HUES48 (cell line): ENCODE measurements around the gene CST9.

Experiments used
- H3K27ac ChIP-seq: one replicate; pipeline ENCODE4 v1.7.0; 2013; ENCODE audit warnings: low read depth, low read length, inconsistent platforms
- H3K27me3 ChIP-seq: 2 replicates; pipeline ENCODE4 v1.6.1; 2013; ENCODE audit warnings: mild to moderate bottlenecking, low read length; ENCODE audit not compliant: control insufficient read depth, insufficient read depth
- H3K36me3 ChIP-seq: 2 replicates; pipeline ENCODE4 v1.6.1; 2013; ENCODE audit warnings: low read length; ENCODE audit not compliant: control insufficient read depth, insufficient read depth
- H3K4me1 ChIP-seq: 2 replicates; pipeline ENCODE4 v1.6.1; 2013; ENCODE audit warnings: mild to moderate bottlenecking, low read length; ENCODE audit not compliant: control insufficient read depth, insufficient read depth
- H3K4me3 ChIP-seq: 2 replicates; pipeline ENCODE4 v1.5.1; 2013; ENCODE audit warnings: mild to moderate bottlenecking, low read depth, low read length
- H3K9ac ChIP-seq: 2 replicates; pipeline ENCODE4 v1.6.1; 2013; ENCODE audit warnings: mild to moderate bottlenecking, low read depth, low read length, moderate library complexity
- H3K9me3 ChIP-seq: 2 replicates; pipeline ENCODE4 v1.6.1; 2013; ENCODE audit warnings: low read length; ENCODE audit not compliant: control insufficient read depth, insufficient read depth

Gene CST9

GRCh38 chr20:23646106-23646873 is 40.6 kb upstream of the CST9 start:
- Histone ChIP-seq H3K36me3 (no peaks in the 10 kb centered on the region), H3K9me3 (no peaks in the 10 kb centered on the region), H3K27me3 (no peaks in the 10 kb centered on the region), H3K27ac (no peak overlapping the region), H3K4me3 (no peak overlapping the region), H3K4me1 (peaks cover 3% of the 10 kb centered on the region; the same call in 1 of the 2 replicates), H3K9ac (no peak overlapping the region)

GRCh38 chr20:23645575-23645974 is 39.9 kb upstream of the CST9 start:
- no peaks in the 10 kb centered on the region for H3K9me3 ChIP-seq
- no peaks in the 10 kb centered on the region for H3K36me3 ChIP-seq
- H3K27ac ChIP-seq: no peak overlapping the region
- peaks cover 3% of the 10 kb centered on the region; the same call in 1 of the 2 replicates for H3K4me1 ChIP-seq
- H3K4me3 ChIP-seq: no peak overlapping the region
- H3K27me3 ChIP-seq: no peaks in the 10 kb centered on the region
- H3K9ac ChIP-seq: no peak overlapping the region

GRCh38 chr20:23644164-23644563 is 38.4 kb upstream of the CST9 start:
- H3K9ac ChIP-seq: no peak overlapping the region
- H3K27ac ChIP-seq: no peak overlapping the region
- no peaks in the 10 kb centered on the region for H3K36me3 ChIP-seq
- peaks cover 3% of the 10 kb centered on the region; the same call in 1 of the 2 replicates for H3K4me1 ChIP-seq
- no peak overlapping the region for H3K4me3 ChIP-seq
- H3K9me3 ChIP-seq: no peaks in the 10 kb centered on the region
- H3K27me3 ChIP-seq: no peaks in the 10 kb centered on the region

DNA sequence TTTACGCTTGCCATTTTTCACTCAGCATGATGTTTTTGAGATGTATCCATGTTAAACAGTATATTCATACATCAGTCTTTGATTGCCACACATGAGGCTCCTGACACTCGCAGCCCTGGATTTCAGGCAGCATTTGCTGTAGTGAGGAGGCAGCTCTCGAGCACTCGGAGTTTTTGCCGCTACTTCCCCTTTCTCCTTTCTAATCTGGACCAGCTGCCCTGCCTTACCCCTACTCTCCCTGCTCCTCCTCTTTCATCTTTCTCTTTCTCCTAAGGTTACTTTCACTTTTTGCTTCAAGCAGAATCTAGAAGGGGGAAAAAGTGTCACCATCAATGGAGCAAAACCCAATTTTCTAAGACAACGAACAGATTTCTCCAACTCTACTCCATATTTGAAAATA is 37.9 kb upstream of the CST9 start:
- Histone ChIP-seq H3K4me3 (no peak overlapping the region), H3K27ac (no peak overlapping the region), H3K27me3 (no peaks in the 10 kb centered on the region), H3K9me3 (no peaks in the 10 kb centered on the region), H3K9ac (no peak overlapping the region), H3K4me1 (peaks cover 3% of the 10 kb centered on the region; the same call in 1 of the 2 replicates), H3K36me3 (no peaks in the 10 kb centered on the region)

- Histone ChIP-seq H3K36me3 (no peaks in the 10 kb centered on the region), H3K27ac (no peak overlapping the region), H3K27me3 (no peaks in the 10 kb centered on the region), H3K4me1 (peaks cover 3% of the 10 kb centered on the region; the same call in 1 of the 2 replicates), H3K4me3 (no peak overlapping the region), H3K9me3 (no peaks in the 10 kb centered on the region), H3K9ac (no peak overlapping the region)
Measured at GRCh38 chr20:23641936-23642751, 36.4 kb upstream of the CST9 start.

DNA sequence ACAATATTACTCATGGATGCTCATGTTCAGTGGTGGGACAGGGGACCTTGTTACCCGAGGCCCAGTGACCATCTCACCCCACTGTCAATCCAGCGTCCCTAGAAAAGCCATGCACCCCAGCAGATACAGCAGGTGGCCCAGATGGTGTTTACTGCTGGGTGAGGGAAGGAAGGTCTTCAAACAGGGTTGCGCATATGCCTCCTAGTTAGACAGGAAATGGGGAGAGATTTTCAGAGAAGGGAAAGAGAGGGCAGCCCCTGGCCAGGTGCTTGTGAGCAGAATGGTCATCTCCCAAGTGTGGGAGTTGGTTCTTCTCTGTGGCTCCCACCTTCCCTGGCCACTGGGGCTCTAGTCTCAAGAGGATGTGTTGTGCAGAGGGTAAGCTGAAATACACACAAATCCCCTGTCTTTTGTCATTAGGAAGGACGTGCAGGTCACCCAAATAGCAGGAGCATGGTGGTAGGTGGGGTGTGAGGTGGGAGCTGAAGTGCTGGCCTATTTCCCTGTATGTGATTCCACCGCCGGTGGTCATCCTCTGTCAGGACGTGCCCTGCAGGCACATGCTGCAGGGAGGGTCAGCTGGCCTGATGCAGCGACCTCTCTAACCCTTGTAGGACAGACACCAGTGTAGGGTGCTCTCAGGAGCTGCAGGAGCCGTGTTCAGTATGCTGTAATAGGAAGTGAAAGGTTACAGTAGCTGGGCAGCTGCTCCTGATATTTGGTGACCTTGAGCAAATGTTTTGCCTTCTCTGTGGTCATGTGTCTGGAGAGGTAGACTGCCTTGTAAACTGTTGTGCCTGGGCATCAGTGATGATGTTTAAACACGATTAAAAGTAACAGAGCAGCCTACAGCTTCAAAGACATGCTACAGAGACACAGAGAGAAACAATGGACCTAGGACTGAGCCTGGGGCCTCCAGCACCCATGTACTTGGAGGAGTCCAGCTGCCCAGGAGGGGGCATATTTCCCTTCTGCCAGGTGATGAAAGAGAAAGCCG is 35.3 kb upstream of the CST9 start:
- Histone ChIP-seq H3K36me3 (no peaks in the 10 kb centered on the region), H3K9me3 (no peaks in the 10 kb centered on the region), H3K4me1 (peaks cover 10% of the 10 kb centered on the region), H3K9ac (no peak overlapping the region), H3K27ac (no peak overlapping the region), H3K27me3 (peaks cover 11% of the 10 kb centered on the region), H3K4me3 (no peak overlapping the region)

- Histone ChIP-seq H3K9ac (no peak overlapping the region), H3K4me3 (no peak overlapping the region), H3K36me3 (no peaks in the 10 kb centered on the region), H3K4me1 (peaks cover 10% of the 10 kb centered on the region), H3K27ac (no peak overlapping the region), H3K27me3 (peaks cover 12% of the 10 kb centered on the region), H3K9me3 (no peaks in the 10 kb centered on the region)
Measured at GRCh38 chr20:23640018-23640601, 34.4 kb upstream of the CST9 start.

- no peaks in the 10 kb centered on the region for H3K36me3 ChIP-seq
- H3K4me1 ChIP-seq: peaks cover 7% of the 10 kb centered on the region
- H3K27me3 ChIP-seq: peaks cover 12% of the 10 kb centered on the region
- no peak overlapping the region for H3K9ac ChIP-seq
- no peak overlapping the region for H3K27ac ChIP-seq
- H3K4me3 ChIP-seq: no peak overlapping the region
- no peaks in the 10 kb centered on the region for H3K9me3 ChIP-seq
Measured at GRCh38 chr20:23639490-23639958, 33.8 kb upstream of the CST9 start.

DNA sequence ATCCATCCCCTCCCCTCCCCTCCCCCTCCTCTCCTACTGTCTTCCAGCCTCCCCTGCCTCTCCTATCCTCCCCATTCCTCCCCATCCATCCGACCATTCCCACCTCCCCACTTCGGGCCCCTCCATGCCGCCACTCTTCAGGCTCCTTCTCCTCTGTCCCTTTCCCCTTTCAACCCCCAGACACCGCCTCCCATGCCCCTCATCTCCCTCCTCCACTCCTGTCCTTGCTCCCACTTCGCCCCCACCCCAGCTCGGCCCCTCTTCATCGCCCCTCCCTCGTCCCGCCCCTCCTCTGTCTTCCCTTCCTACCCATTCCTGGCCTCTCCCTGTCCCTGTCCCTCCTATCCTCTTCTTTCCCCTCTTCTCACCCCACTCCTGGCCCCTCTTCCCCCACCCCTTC is 32.6 kb upstream of the CST9 start:
- Histone ChIP-seq H3K36me3 (no peaks in the 10 kb centered on the region), H3K9me3 (no peaks in the 10 kb centered on the region), H3K4me3 (no peak overlapping the region), H3K9ac (no peak overlapping the region), H3K27me3 (peaks cover 12% of the 10 kb centered on the region), H3K4me1 (peaks cover 7% of the 10 kb centered on the region), H3K27ac (no peak overlapping the region)
